C4-2B (cell line): Measurements from ENCODE around the gene PARD3B.

Experiments
- CTCF ChIP-seq: fragments of 450-650 bp; conservative IDR thresholded peaks from 2 replicates; pipeline ENCODE4 v1.5.1; 2017; ENCODE audit warnings: mild to moderate bottlenecking
- ZFX ChIP-seq: fragments of 450-650 bp; IDR thresholded peaks from 2 replicates; pipeline ENCODE4 v1.6.1; 2017

GRCh38 chr2:205656461-205656860 lies 1111.2 kb downstream of the PARD3B start:
- no peak for TF ChIP-seq CTCF
- TF ChIP-seq ZFX: no peak
